Fibroblast of lung (primary cell): ENCODE data around the gene HPSE2. TPM values are rescaled to one million over a fixed set of nuclear protein-coding genes. Genes with fewer than 3 reads are reported as not detected.

ENCODE experiments used
- DNase-seq, 2 donors: peaks; one replicate each; pipeline versions ENCODE4 v3.0.0 to v3.0.0-alpha.2; 2010; ENCODE audit warnings: low read depth in 2 of 2
- H2AFZ ChIP-seq: 2 replicates; pipeline ENCODE4 v1.5.1; 2012; ENCODE audit warnings: low read length, control low read depth, inconsistent platforms
- H3K27ac ChIP-seq: 2 replicates; pipeline ENCODE4 v1.5.1; 2011; ENCODE audit warnings: low read length, control low read depth; ENCODE audit not compliant: insufficient read depth
- H3K27me3 ChIP-seq: 2 replicates; pipeline ENCODE4 v1.5.1; 2011; ENCODE audit warnings: mild to moderate bottlenecking, low read length; ENCODE audit not compliant: control insufficient read depth, insufficient read depth
- H3K36me3 ChIP-seq: 2 replicates; pipeline ENCODE4 v1.5.1; 2011; ENCODE audit warnings: low read length; ENCODE audit not compliant: control insufficient read depth, insufficient read depth
- H3K4me1 ChIP-seq: 2 replicates; pipeline ENCODE4 v1.5.1; 2011; ENCODE audit warnings: low read length; ENCODE audit not compliant: control insufficient read depth, insufficient read depth; ENCODE audit errors: extremely low read depth
- H3K4me2 ChIP-seq: 2 replicates; pipeline ENCODE4 v1.5.1; 2011; ENCODE audit warnings: low read length, control low read depth; ENCODE audit not compliant: insufficient read depth; ENCODE audit errors: extremely low read depth
- H3K4me3 ChIP-seq, 4 experiments: fragments of 200-600 bp in 1 of 4; sonication (generic) in 1 of 4; replicated peaks in 1 of 4; 2 replicates each; pipeline ENCODE4 v1.5.1; 2011 to 2016; ENCODE audit warnings: low read length in 4 of 4, low read depth in 3 of 4, mild to moderate bottlenecking in 3 of 4, control low read depth in 2 of 4, inconsistent platforms in 1 of 4, mixed read lengths in 1 of 4; ENCODE audit not compliant: insufficient read depth in 1 of 4; ENCODE audit errors: control extremely low read depth in 1 of 4
- H3K79me2 ChIP-seq: 2 replicates; pipeline ENCODE4 v1.5.1; 2012; ENCODE audit warnings: mild to moderate bottlenecking, low read length, inconsistent platforms; ENCODE audit not compliant: control insufficient read depth, insufficient read depth
- H3K9ac ChIP-seq: 2 replicates; pipeline ENCODE4 v1.5.1; 2011; ENCODE audit warnings: mild to moderate bottlenecking, low read length, control low read depth; ENCODE audit not compliant: insufficient read depth
- H3K9me3 ChIP-seq: 2 replicates; pipeline ENCODE4 v1.5.1; 2012; ENCODE audit warnings: low read depth, low read length; ENCODE audit not compliant: control insufficient read depth, insufficient read depth
- H4K20me1 ChIP-seq: 2 replicates; pipeline ENCODE4 v1.5.1; 2011; ENCODE audit warnings: low read length; ENCODE audit not compliant: control insufficient read depth, insufficient read depth; ENCODE audit errors: extremely low read depth
- EZH2 ChIP-seq: IDR thresholded peaks from 2 replicates; pipeline ENCODE4 v1.5.1; 2012; ENCODE audit warnings: low read length, control low read depth, mild to moderate bottlenecking; ENCODE audit errors: missing control alignments
- polyA plus RNA-seq, 2 donors: library from polyadenylated mRNA; depleted of rRNA in 1 of 2; stranded (reverse) in 1 of 2; unstranded in 1 of 2; fragments of >200 nt; gene quantifications; 2 replicates each; pipeline ENCODE4 v1.2.1, GENCODE V29; 2011 to 2012; ENCODE audit warnings: missing spikeins in 1 of 2
- total RNA-seq: library from RNA; depleted of rRNA; stranded (reverse); fragments of >200 nt; gene quantifications from 2 replicates; pipeline ENCODE4 v1.2.1, GENCODE V29; 2014
- TF ChIP-seq, protein P1 (sequence below), 2 donors: IDR thresholded peaks in 1 of 2; conservative IDR thresholded peaks in 1 of 2; 1 replicate in 1 of 2; 2 replicates in 1 of 2; pipeline ENCODE4 v1.5.1; 2011 to 2012; ENCODE audit warnings: low read length in 2 of 2, control low read depth in 1 of 2, inconsistent platforms in 1 of 2, low read depth in 1 of 2, mild to moderate bottlenecking in 1 of 2

The HPSE2 gene
- total and polyA plus RNA-seq, 2 donors (not counting 1 experiment from before 2014, with no cell fraction given) = 0.02 to 0.17 TPM

DNA sequence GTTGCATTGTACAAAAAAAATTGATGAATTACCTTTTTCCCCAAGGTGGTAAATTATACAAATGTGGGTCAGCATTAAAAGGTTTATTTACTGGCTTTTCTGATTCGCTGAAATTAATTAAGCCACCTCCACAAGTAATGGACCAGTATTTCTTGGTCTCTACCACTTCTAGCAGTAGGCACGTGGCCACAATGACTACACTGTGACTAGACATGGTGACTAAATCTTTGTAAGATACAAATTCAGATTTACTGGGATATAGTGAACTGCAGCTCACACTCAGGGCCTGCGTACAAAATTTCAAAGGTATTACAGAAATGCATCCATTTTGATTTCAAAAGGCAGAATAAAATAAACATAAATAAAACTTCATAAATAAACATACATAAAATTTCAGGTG is 10.9 kb downstream of the HPSE2 start:
- TF ChIP-seq EZH2 = no peak
- TF ChIP-seq, protein P1, sequence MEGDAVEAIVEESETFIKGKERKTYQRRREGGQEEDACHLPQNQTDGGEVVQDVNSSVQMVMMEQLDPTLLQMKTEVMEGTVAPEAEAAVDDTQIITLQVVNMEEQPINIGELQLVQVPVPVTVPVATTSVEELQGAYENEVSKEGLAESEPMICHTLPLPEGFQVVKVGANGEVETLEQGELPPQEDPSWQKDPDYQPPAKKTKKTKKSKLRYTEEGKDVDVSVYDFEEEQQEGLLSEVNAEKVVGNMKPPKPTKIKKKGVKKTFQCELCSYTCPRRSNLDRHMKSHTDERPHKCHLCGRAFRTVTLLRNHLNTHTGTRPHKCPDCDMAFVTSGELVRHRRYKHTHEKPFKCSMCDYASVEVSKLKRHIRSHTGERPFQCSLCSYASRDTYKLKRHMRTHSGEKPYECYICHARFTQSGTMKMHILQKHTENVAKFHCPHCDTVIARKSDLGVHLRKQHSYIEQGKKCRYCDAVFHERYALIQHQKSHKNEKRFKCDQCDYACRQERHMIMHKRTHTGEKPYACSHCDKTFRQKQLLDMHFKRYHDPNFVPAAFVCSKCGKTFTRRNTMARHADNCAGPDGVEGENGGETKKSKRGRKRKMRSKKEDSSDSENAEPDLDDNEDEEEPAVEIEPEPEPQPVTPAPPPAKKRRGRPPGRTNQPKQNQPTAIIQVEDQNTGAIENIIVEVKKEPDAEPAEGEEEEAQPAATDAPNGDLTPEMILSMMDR (conservative IDR thresholded peaks at IDR 0.05 in 1 of 2, IDR thresholded peaks at IDR 0.05 in 1 of 2; ENCODE audit: low read depth in 1 of 2, low read length in 2 of 2) = no peak
- Histone ChIP-seq H3K9me3 (no peaks in the 10 kb centered on the region), H2AFZ (no peak overlapping the region), H4K20me1 (peaks cover 2% of the 10 kb centered on the region), H3K9ac (no peak overlapping the region), H3K4me2 (no peak overlapping the region), H3K27me3 (no peaks in the 10 kb centered on the region), H3K4me3 (no peak overlapping the region), H3K36me3 (no peaks in the 10 kb centered on the region), H3K27ac (no peak overlapping the region), H3K79me2 (no peaks in the 10 kb centered on the region), H3K4me1 (no peaks in the 10 kb centered on the region)
- DNase-seq = no peak

- no peak overlapping the region for H3K9ac ChIP-seq
- no peak overlapping the region for H2AFZ ChIP-seq
- no peak overlapping the region for H3K27ac ChIP-seq
- no peak overlapping the region for H3K4me2 ChIP-seq
- H3K9me3 ChIP-seq = no peaks in the 10 kb centered on the region
- H3K79me2 ChIP-seq = no peaks in the 10 kb centered on the region
- H4K20me1 ChIP-seq = no peaks in the 10 kb centered on the region
- no peaks in the 10 kb centered on the region for H3K27me3 ChIP-seq
- DNase-seq = no peak
- H3K36me3 ChIP-seq = no peaks in the 10 kb centered on the region
- TF ChIP-seq, protein P1 (conservative IDR thresholded peaks at IDR 0.05 in 1 of 2, IDR thresholded peaks at IDR 0.05 in 1 of 2; ENCODE audit: low read depth in 1 of 2, low read length in 2 of 2) = no peak
- no peak for TF ChIP-seq EZH2
- H3K4me3 ChIP-seq = no peak overlapping the region
- H3K4me1 ChIP-seq = no peaks in the 10 kb centered on the region
Observed at GRCh38 chr10:99207340-99207739, 28.3 kb downstream of the HPSE2 start.

GRCh38 chr10:99203310-99203709 is 32.3 kb downstream of the HPSE2 start:
- no peak overlapping the region for H3K9ac ChIP-seq
- H3K4me1 ChIP-seq = no peaks in the 10 kb centered on the region
- H3K36me3 ChIP-seq = no peaks in the 10 kb centered on the region
- no peak overlapping the region for H3K4me2 ChIP-seq
- no peak overlapping the region for H3K27ac ChIP-seq
- no peaks in the 10 kb centered on the region for H4K20me1 ChIP-seq
- no peak overlapping the region for H3K4me3 ChIP-seq
- H3K79me2 ChIP-seq = no peaks in the 10 kb centered on the region
- H3K27me3 ChIP-seq = no peaks in the 10 kb centered on the region
- no peak for DNase-seq
- TF ChIP-seq, protein P1 (conservative IDR thresholded peaks at IDR 0.05 in 1 of 2, IDR thresholded peaks at IDR 0.05 in 1 of 2; ENCODE audit: low read depth in 1 of 2, low read length in 2 of 2) = no peak
- no peak for TF ChIP-seq EZH2
- no peaks in the 10 kb centered on the region for H3K9me3 ChIP-seq
- no peak overlapping the region for H2AFZ ChIP-seq
